Transverse colon (tissue), 4 donors: Measurements from ENCODE around the gene HERC6. TPM values are rescaled to one million over a fixed set of nuclear protein-coding genes. Genes with fewer than 3 reads are reported as not detected.
"Not testable (repeated sequence)": the region's sequence is repeated elsewhere in the genome, so short reads cannot be mapped to it uniquely, and the experiment has no call there.

Source experiments
- DNase-seq: peaks from one replicate; pipeline ENCODE4 v3.0.0-alpha.2; 2019
- H3K27ac ChIP-seq, 4 donors: fragments of 200-600 bp; sonication (generic); 2 replicates each; pipeline ENCODE4 v1.5.1; 2016 to 2018; ENCODE audit warnings: inconsistent platforms in 4 of 4
- H3K27me3 ChIP-seq: fragments of 200-600 bp; sonication (generic); 2 replicates; pipeline ENCODE4 v1.5.1; 2017; ENCODE audit warnings: inconsistent platforms
- H3K36me3 ChIP-seq, 4 donors: fragments of 200-600 bp; sonication (generic); 2 replicates each; pipeline ENCODE4 v1.5.1; 2017 to 2019; ENCODE audit warnings: inconsistent platforms in 4 of 4
- H3K4me1 ChIP-seq, 4 donors: fragments of 200-600 bp; sonication (generic); 2 replicates each; pipeline ENCODE4 v1.5.1; 2017 to 2020; ENCODE audit warnings: inconsistent platforms in 4 of 4
- H3K4me3 ChIP-seq, 4 donors: fragments of 200-600 bp; sonication (generic); 1 replicate in 1 of 4; 2 replicates in 3 of 4; pipeline versions ENCODE4 v1.5.1 to v1.6.1; 2017 to 2019; ENCODE audit warnings: inconsistent platforms in 4 of 4
- H3K9me3 ChIP-seq, 2 donors: fragments of 200-600 bp; sonication (generic); 2 replicates each; pipeline ENCODE4 v1.5.1; 2017 to 2019; ENCODE audit warnings: inconsistent platforms in 2 of 2
- CTCF ChIP-seq, 5 experiments: fragments of 200-600 bp in 3 of 5; fragments of 450-650 bp in 2 of 5; sonication (generic) in 3 of 5; IDR thresholded peaks; 1 replicate in 2 of 5; 2 replicates in 3 of 5; pipeline ENCODE4 v1.5.1; 2016 to 2017; ENCODE audit warnings: antibody characterized with exemption in 5 of 5, inconsistent platforms in 3 of 5, mild to moderate bottlenecking in 2 of 5, moderate library complexity in 1 of 5
- EP300 ChIP-seq: sonication (generic); formaldehyde crosslinking; IDR thresholded peaks from one replicate; pipeline ENCODE4 v1.6.1; 2017; ENCODE audit warnings: antibody characterized with exemption, low read depth
- POLR2A ChIP-seq: fragments of 450-650 bp; IDR thresholded peaks from one replicate; pipeline ENCODE4 v1.6.1; 2016; ENCODE audit warnings: antibody characterized with exemption, mild to moderate bottlenecking, moderate library complexity
- POLR2AphosphoS5 ChIP-seq, 3 donors: sonication (generic); formaldehyde crosslinking; IDR thresholded peaks; one replicate each; pipeline ENCODE4 v1.6.1; 2016; ENCODE audit warnings: antibody characterized with exemption in 3 of 3
- WGBS, 2 donors: methylation state at CpG; one replicate each; pipeline ENCODE4 v1.1.5; 2018; ENCODE audit warnings: low coverage in 1 of 2; 5-methylcytosine and 5-hydroxymethylcytosine counted together
- in situ Hi-C, 4 donors: fragments of 200-750 bp; cut with MboI; loops; one replicate each; pipeline versions ENCODE4 v1.15.0 to v1.15.1; 2017; ENCODE audit warnings: low sequenced_read_pairs in 3 of 4, low pct_ligation_motif_present in 1 of 4, low pct_unique_long_range_greater_than_20kb in 1 of 4
- intact Hi-C: fragments of 100-400 bp; cut with DNase I; formaldehyde crosslinking; loops from one replicate; pipeline ENCODE4 v1.15.1; 2023; ENCODE audit warnings: low total_unique reads
- total RNA-seq, 4 donors: library from RNA; depleted of rRNA; stranded (reverse); fragments of >200 nt; gene quantifications; one replicate each; pipeline ENCODE4 v1.1.0, GENCODE V29; 2016

The HERC6 gene
- total RNA-seq, 4 donors from 2014 or later, result 3.2 to 15.2 (median 5.8) TPM

- Histone ChIP-seq H3K36me3 (no peaks in the 10 kb centered on the region), H3K9me3 (no peaks in the 10 kb centered on the region), H3K4me3 (no peak overlapping the region), H3K4me1 (no peaks in the 10 kb centered on the region), H3K27me3 (no peaks in the 10 kb centered on the region), H3K27ac (no peak overlapping the region)
- 94% methylated on average over 12 to 16 of the region's 16 CpGs for WGBS, 2 donors
- intact Hi-C loops (loop anchor here (10.0 kb wide), 1 partner anchor 136 kb away; no protein-coding TSS in a partner anchor), in situ Hi-C loops (loop anchor here in 1 of 4 donors (25.0 kb wide), 1 partner anchor 152 kb away; the partner anchor contains the start of gene PYURF)
- TF ChIP-seq EP300 (no peak), CTCF (IDR thresholded peaks at IDR 0.05) (no peak), POLR2A (no peak), POLR2AphosphoS5 (IDR thresholded peaks at IDR 0.05) (no peak)
- DNase-seq, result no peak
These were observed 17.9 kb upstream of the HERC6 start for GRCh38 chr4:88360791-88361190.

GRCh38 chr4:88361217-88361773 lies 17.4 kb upstream of the HERC6 start:
- WGBS, 2 donors, result 81 to 83% methylated on average over 15 to 18 of the region's 18 CpGs

GRCh38 chr4:88366460-88366859 lies 12.2 kb upstream of the HERC6 start:
- intact Hi-C loops, result loop anchor here (10.0 kb wide), 1 partner anchor 142 kb away; no protein-coding TSS in a partner anchor
- WGBS, 2 donors, result 76 to 88% methylated on average over 2 of the region's 2 CpGs
- in situ Hi-C loops, result loop anchor here in 1 of 4 donors (25.0 kb wide), 1 partner anchor 146 kb away; the partner anchor contains the start of gene PYURF

More at GRCh38 chr4:88361217-88361773, 17.4 kb upstream of the HERC6 start:
- not testable (repeated sequence) for H3K27me3 ChIP-seq, H3K9me3 ChIP-seq, H3K4me1 ChIP-seq, H3K27ac ChIP-seq, H3K4me3 ChIP-seq, H3K36me3 ChIP-seq, DNase-seq
- in situ Hi-C loops (loop anchor here in 1 of 4 donors (25.0 kb wide), 1 partner anchor 151 kb away; the partner anchor contains the start of gene PYURF), intact Hi-C loops (loop anchor here (10.0 kb wide), 1 partner anchor 136 kb away; no protein-coding TSS in a partner anchor)

GRCh38 chr4:88367826-88368225 lies 10.8 kb upstream of the HERC6 start:
- H3K4me3 ChIP-seq, result no peak overlapping the region
- DNase-seq, result no peak
- H3K36me3 ChIP-seq, result no peaks in the 10 kb centered on the region
- in situ Hi-C loops, result loop anchor here in 1 of 4 donors (25.0 kb wide), 1 partner anchor 144 kb away; the partner anchor contains the start of gene PYURF
- H3K27me3 ChIP-seq, result no peaks in the 10 kb centered on the region
- no peak overlapping the region for H3K27ac ChIP-seq
- intact Hi-C loops, result loop anchor here (10.0 kb wide), 1 partner anchor 143 kb away; no protein-coding TSS in a partner anchor
- TF ChIP-seq POLR2A, result no peak
- TF ChIP-seq EP300, result no peak
- TF ChIP-seq CTCF (IDR thresholded peaks at IDR 0.05), result no peak
- TF ChIP-seq POLR2AphosphoS5 (IDR thresholded peaks at IDR 0.05), result no peak
- no peaks in the 10 kb centered on the region for H3K4me1 ChIP-seq
- 79 to 90% methylated on average over 3 to 5 of the region's 5 CpGs for WGBS, 2 donors
- H3K9me3 ChIP-seq, result no peaks in the 10 kb centered on the region

More at GRCh38 chr4:88366460-88366859, 12.2 kb upstream of the HERC6 start:
- no peaks in the 10 kb centered on the region for H3K4me1 ChIP-seq
- H3K36me3 ChIP-seq, result no peaks in the 10 kb centered on the region
- no peak overlapping the region for H3K27ac ChIP-seq
- H3K27me3 ChIP-seq, result no peaks in the 10 kb centered on the region
- no peak overlapping the region for H3K4me3 ChIP-seq
- DNase-seq, result no peak
- TF ChIP-seq POLR2A (no peak), EP300 (no peak), POLR2AphosphoS5 (IDR thresholded peaks at IDR 0.05) (no peak), CTCF (IDR thresholded peaks at IDR 0.05) (no peak)
- no peaks in the 10 kb centered on the region for H3K9me3 ChIP-seq
